ENCODE results near the gene IGF2BP2.

IGF2BP2 gene

GRCh38 chr3:185711255-185711870, 113.5 kb downstream of the IGF2BP2 start:
- DNase-seq (ENCODE audit: low read depth in 1 of 2, low spot score in 1 of 2), result no peak
- no peak overlapping the region for H3K27ac ChIP-seq (replicated peaks)
- no peak overlapping the region for H3K4me3 ChIP-seq (replicated peaks; ENCODE audit: insufficient read depth, low read length)
- peaks cover 4% of the 10 kb centered on the region for H3K27me3 ChIP-seq (ENCODE audit: insufficient read depth, poor library complexity, severe bottlenecking)
- TF ChIP-seq REST (IDR thresholded peaks at IDR 0.05; ENCODE audit: insufficient replicate concordance, low read depth), result no peak
- no peak for TF ChIP-seq SPI1 (IDR thresholded peaks at IDR 0.05; ENCODE audit: borderline replicate concordance, low read depth)
- TF ChIP-seq CTCF (IDR thresholded peaks at IDR 0.05; ENCODE audit: insufficient read depth, low read length), result no peak
- no peak for TF ChIP-seq GABPA (IDR thresholded peaks at IDR 0.05; ENCODE audit: low read depth)
- no peak for TF ChIP-seq POLR2AphosphoS5 (IDR thresholded peaks at IDR 0.05; ENCODE audit: low read depth)

DNA sequence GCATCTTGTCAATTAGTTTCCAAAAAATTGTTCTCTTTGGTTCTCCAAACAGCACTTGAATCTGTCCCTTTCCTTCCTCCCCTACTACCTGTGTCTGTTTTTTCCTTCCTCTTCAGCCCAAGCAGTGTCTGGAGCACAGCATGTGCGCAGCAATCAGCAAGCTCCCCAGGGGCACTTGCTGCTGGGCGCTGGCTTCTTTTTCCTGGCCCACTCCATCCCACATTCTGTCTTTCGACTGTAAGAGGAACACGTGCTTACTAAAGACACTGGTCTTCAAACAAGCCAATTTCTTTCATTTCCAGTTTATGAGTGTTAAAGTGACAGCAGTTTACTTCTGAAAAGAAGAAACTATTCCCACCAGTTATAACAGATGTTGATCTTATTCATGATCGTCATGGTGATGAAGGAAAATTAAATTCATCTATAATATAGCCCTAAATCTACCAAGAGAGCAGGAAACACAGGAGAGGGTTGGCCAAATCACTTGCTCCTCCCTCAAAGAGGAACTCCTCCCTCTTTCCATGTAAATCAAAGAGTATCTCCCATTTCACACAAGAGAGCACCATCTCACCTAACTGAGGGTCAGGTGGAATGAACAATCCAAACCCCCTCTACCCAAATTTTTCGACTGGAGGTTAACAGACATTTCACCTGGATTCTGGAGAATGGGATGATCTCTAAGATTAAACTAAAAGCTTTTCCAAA, 115.4 kb downstream of the IGF2BP2 start:
- DNase-seq (ENCODE audit: low read depth in 1 of 2, low spot score in 1 of 2), result no peak
- no peak overlapping the region for H3K4me3 ChIP-seq (replicated peaks; ENCODE audit: insufficient read depth, low read length)
- no peak for TF ChIP-seq POLR2AphosphoS5 (IDR thresholded peaks at IDR 0.05; ENCODE audit: low read depth)
- no peak for TF ChIP-seq GABPA (IDR thresholded peaks at IDR 0.05; ENCODE audit: low read depth)
- TF ChIP-seq SPI1 (IDR thresholded peaks at IDR 0.05; ENCODE audit: borderline replicate concordance, low read depth), result no peak
- TF ChIP-seq REST (IDR thresholded peaks at IDR 0.05; ENCODE audit: insufficient replicate concordance, low read depth), result no peak
- TF ChIP-seq CTCF (IDR thresholded peaks at IDR 0.05; ENCODE audit: insufficient read depth, low read length), result no peak
- no peak overlapping the region for H3K27ac ChIP-seq (replicated peaks)
- peaks cover 4% of the 10 kb centered on the region for H3K27me3 ChIP-seq (ENCODE audit: insufficient read depth, poor library complexity, severe bottlenecking)

- TF ChIP-seq CTCF (IDR thresholded peaks at IDR 0.05; ENCODE audit: insufficient read depth, low read length), result no peak
- no peak for TF ChIP-seq POLR2AphosphoS5 (IDR thresholded peaks at IDR 0.05; ENCODE audit: low read depth)
- no peak for TF ChIP-seq REST (IDR thresholded peaks at IDR 0.05; ENCODE audit: insufficient replicate concordance, low read depth)
- Histone ChIP-seq H3K4me3 (replicated peaks; ENCODE audit: insufficient read depth, low read length) (no peak overlapping the region), H3K27ac (replicated peaks) (no peak overlapping the region), H3K27me3 (ENCODE audit: insufficient read depth, poor library complexity, severe bottlenecking) (peaks cover 4% of the 10 kb centered on the region)
- DNase-seq (ENCODE audit: low read depth in 1 of 2, low spot score in 1 of 2), result no peak
These were observed 116.5 kb downstream of the IGF2BP2 start for GRCh38 chr3:185708392-185708791.

All from HL-60 (cell line).